ENCODE data around the gene DCUN1D3.
A peak's percentile ranks its signal among the peaks of the same experiment; 100 is the strongest.

DCUN1D3 gene

DNA sequence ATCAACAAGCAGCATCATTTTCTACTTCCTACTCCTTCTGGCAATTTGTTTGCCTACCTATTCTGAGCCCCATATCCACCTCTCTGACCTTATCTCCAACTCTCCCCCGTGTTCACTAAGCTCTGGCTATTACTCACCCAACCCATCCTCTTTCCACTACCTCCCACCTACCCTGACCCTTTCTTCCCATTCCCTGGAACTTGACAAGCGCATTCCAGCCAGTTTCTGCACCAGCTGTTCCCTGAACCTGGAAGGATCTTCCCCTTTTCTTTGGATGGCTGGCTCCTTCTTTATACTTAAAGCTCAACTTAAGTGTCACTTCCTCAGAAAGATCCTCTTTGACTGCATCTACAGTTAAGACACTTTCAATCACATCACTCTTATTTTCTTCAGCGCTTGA is 2.2 kb downstream of the DCUN1D3 start:
- H3K4me3 ChIP-seq (ENCODE audit: low read depth, low read length): peak overlapping the region; percentile 96
- no peak for DNase-seq (ENCODE audit: low read depth)

DNA sequence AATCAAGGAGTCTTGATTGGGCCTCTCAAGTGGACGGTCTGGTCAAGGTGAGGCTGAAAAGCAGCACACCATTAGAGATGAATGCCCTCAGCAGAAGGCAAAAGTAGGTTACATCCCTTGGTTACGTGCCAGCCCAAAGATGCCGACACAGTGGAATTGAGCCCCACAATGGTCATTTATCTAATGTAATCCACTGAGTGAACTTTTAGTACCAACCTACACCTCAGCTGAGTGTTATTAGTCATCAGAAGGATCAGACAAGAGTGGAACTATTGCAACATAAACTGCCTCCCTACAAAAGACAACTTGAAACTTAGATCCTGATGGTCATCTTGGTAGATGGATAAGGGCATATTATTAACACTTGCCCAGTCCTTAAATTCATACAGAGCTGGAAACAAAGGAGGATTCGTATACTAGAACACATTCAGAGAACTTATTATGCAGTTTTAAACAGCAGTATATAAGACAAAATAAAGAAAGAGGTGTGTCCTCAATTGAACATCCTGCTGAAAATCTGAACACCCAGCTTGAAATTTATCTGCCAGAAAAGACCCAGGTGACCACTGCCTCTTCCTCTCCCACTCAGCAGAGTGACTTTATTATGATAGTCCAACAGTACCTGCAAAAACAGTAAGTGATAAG is 2.8 kb downstream of the DCUN1D3 start:
- H3K4me3 ChIP-seq (ENCODE audit: low read depth, low read length): peak overlapping the region; percentile 96
- DNase-seq (ENCODE audit: low read depth): peak; percentile 47

DNA sequence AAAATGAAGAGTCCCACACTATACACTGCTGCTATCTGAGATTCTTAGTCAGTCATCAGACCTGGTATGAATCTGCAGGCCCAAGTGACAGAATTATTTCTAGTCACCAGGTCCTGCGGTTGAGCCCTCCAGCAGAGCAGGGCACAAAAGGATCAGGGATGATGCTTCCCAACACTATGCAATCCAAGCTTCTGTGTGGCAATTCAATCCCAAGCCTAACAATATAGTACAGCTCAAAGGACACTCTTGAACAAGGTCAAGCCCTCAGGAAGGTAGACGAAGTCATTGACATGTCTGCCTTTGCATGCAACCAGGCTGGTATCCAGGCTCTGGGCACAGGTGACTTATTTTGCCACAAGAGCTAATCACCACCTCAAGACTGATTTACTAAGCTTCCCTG is 5.8 kb downstream of the DCUN1D3 start:
- H3K4me3 ChIP-seq (ENCODE audit: low read depth, low read length): no peak overlapping the region
- no peak for DNase-seq (ENCODE audit: low read depth)

DNA sequence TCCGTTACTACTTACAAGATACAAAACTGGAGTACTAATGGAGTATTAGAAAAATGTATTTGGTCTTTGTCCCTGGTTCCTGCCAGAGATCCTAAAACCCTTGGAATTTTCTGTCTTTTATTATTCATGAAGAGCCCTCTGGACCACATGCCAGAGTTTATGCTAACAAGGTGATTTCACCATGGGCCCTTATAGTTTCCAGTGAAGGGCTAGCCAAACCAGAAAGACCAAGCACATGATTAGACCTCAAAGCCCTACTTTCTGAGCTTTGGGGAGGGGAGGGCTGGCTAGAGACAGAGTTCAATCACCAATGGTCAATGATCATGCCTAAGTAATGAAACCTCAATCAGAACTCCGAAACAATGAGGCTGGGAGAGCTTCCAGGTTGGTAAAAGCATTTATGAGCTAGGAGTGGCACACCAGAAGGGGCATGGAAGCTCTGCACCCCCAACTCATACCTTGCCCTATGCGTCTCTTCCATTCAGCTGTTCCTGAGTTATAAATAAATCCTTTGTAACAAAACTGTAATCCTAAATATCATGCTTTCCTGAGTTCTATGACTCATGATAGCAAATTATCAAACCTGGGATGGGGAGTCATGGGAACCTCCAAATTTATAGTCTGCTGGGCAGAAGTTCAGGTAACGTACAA is 10.4 kb downstream of the DCUN1D3 start:
- H3K4me3 ChIP-seq (ENCODE audit: low read depth, low read length): no peak overlapping the region
- no peak for DNase-seq (ENCODE audit: low read depth)

DNA sequence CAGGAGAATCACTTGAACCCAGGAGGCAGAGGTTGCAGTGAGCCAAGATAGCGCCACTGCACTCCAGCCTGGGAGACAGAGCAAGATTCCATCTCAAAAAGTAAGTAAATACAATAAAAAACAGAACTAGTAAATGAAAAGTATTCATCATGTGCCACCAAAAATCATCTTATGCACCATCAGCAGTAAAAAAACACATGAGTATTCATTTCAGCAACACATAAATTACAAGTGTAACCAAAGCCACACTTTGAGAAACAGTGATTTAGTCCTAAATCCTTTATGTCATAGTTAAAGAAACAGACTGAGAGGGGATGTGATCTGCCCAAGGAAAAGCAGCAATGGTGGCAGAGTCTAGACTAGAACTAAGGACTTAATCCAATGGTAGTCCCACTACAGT is 13.0 kb downstream of the DCUN1D3 start:
- no peak for DNase-seq (ENCODE audit: low read depth)
- H3K4me3 ChIP-seq (ENCODE audit: low read depth, low read length): no peak overlapping the region

DNA sequence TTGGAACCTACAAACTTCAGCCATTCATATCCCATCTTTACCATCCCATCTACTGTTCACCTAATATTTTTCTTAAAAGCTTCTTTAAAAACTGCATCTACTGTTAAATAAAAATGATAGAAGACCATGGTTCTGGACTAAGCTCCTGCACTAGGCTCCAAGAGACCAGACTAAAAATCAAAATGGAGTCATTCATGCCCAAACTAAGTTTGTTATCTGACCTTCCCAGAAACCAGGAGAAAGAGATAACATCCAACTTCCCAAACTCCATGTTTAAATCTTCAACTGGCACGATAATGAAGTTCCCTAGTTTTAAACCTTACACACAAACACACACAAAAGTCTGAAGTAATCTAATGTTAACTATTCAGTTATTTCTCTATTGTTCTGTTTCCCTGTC is 13.8 kb downstream of the DCUN1D3 start:
- no peak overlapping the region for H3K4me3 ChIP-seq (ENCODE audit: low read depth, low read length)
- DNase-seq (ENCODE audit: low read depth): no peak

DNA sequence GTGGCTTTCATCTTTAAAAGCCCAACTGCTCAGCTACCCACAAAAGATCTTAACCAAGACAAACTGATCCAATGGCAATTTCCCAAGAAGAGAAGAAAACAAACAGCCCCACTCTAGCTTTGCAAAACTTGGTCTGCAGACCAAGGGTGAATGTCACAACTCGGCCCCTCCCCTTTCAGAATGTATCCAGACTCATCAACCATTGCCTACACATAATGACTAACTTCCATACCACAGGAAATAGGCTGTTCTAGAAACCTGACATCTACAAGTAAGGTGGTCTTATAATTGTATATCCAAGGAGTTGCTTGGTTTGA is 16.0 kb downstream of the DCUN1D3 start:
- no peak overlapping the region for H3K4me3 ChIP-seq (ENCODE audit: low read depth, low read length)
- DNase-seq (ENCODE audit: low read depth): peak; percentile 80

DNA sequence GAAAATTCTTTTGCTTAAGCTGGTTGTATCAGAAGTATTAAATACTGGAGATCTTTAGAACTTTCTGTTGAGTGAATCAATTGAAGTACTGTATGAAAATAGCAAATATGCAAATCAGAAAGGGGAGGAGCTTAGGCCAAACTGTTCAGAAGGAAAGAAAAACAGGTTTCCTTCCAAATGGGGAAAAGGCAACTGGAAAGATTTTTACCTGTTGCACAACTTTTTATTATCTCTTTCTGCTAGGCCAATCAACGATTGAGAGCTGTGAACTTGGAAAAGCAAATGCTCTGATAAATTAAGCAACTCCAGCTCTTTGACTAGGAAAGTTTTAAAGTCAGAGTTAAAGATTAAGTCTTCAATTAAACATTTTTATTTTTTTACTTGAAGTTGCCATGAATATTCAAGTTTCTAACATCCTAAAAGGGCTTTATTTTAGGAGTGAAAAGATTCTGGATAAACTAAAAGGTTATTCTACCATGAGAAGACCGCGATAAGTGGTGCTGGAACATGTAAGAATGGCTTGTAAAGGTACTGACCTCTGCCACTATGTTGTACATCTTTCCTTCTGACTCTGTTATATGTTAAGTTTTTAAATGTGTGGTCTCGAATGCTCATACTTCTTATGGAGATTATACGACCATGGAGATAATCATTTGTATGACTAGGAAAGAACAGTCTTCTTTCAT is 16.5 kb downstream of the DCUN1D3 start:
- DNase-seq (ENCODE audit: low read depth): no peak

DNA sequence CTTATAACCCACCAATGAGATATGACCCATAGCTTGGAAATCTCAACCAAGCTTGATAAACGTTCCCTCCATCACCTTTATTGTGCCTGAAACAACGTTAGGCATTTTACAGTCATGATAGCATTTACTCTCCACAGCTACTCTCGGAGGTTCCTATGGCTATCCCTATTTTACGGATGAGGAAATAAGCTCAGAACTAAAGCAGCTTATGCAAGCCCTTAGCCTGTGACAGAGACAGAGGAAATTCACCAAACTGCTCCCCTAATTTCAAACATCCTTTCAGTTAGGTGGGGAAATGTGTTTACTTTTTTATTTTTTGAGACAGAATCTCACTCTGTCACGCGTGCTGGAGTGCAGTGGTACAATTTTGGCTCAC is 18.7 kb downstream of the DCUN1D3 start:
- no peak for DNase-seq (ENCODE audit: low read depth)
- no peak overlapping the region for H3K4me3 ChIP-seq (ENCODE audit: low read depth, low read length)

More for the DNA sequence above, 16.5 kb downstream of the DCUN1D3 start:
- H3K4me3 ChIP-seq (ENCODE audit: low read depth, low read length): no peak overlapping the region

DNA sequence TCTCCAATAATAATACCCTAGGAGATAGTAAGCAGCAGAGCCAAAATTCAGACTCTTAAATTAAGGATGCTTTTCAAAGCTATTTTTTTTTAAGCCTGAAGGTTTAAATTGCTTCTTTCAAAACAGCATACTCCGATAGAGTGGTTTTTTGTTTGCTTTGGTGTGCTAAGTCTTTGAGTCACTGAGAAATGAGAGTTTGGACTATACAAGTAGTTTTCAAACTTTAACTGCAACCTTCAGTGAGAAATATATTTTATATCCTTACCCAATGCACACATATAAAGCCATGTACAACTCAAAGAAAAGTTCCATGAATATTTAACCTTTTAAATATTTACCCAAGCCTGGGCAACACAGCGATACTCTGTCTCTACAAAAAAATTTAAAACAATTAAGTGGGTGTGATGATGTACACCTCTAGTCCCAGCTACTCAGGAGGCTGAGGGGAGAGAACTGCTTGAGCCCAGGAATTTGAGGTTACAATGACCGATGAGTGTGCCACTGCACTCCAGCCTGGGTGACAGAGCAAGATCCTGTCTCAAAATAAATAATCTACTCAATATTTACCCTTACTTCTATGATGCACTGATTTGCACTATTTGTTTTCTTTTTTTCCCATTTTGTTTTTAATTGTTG is 19.2 kb downstream of the DCUN1D3 start:
- H3K4me3 ChIP-seq (ENCODE audit: low read depth, low read length): no peak overlapping the region
- DNase-seq (ENCODE audit: low read depth): no peak

DNA sequence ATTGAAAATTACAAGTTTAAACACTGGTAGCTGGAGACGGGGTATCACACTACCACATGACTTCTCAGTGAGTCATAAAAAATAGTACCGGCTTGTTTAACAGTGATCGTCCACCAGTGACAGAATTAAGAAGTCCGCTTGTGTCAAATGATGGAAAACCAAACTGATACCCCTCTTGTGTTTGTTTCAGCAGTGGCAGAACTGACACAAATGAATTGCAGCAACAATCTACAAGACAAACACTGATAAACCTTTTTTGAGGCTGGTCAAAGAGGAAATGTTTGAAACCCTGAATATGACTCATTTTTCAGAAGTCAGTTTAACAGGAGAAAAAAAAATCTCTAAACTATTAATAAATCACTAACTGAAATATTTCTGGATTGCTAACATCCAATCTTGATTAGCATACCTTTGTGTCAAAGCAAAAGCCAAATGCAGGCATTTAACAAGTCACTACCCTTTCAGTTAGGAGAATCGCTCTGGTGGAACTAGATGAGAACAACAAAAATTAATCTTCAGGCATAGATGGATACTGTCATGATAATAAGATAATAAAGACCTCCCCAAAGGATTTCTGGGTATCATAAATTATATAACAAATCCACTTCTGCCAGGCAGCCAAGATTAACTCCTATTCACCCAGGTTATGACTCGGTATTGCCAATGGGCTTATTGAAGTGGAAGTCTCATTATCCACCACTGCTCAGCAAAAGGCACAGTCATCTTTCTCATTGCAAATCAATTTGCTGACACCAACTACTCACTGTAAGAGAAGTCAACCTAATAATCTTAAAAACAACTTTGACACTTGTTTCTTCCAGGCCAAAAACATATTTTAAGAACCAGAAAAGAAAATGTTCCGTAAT is 20.8 kb downstream of the DCUN1D3 start:
- H3K4me3 ChIP-seq (ENCODE audit: low read depth, low read length): no peak overlapping the region
- DNase-seq (ENCODE audit: low read depth): no peak

DNA sequence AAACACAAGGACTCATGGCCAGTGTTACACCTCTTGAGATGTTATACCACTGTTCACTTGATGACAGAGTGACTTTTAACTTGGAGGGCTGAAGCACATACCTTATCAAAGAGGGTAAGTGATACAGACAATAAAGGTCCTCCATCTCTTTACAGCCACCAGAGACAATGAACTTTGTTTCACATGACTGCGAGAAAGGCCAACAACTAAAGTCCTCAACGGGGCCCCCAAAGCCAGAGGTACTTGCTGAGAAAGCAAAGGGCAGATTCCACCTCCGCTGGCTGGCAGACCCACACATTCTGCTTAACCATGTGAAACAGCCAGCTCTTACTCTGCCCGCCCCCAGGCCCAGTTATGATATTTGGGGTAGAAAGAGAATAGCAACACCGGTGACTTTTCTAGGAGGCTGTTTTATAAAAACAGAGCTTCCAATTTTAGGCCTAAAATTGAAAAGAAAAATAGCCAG is 21.4 kb downstream of the DCUN1D3 start:
- H3K4me3 ChIP-seq (ENCODE audit: low read depth, low read length): no peak overlapping the region
- no peak for DNase-seq (ENCODE audit: low read depth)

DNA sequence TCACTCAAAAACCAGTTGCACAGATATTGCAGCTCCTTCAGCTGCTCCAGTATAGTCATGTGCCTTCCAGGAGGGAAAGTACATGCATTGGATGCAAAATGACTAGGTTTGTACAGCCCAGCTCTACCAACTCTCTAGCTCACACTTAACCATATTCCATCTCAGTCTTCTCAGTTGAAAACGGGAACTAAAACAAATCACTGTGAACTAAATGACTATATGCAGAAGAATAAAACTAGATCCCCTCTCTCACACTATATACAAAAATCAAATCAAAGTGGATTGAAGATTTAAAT is 24.9 kb downstream of the DCUN1D3 start:
- H3K4me3 ChIP-seq (ENCODE audit: low read depth, low read length): no peak overlapping the region
- DNase-seq (ENCODE audit: low read depth): no peak

DNA sequence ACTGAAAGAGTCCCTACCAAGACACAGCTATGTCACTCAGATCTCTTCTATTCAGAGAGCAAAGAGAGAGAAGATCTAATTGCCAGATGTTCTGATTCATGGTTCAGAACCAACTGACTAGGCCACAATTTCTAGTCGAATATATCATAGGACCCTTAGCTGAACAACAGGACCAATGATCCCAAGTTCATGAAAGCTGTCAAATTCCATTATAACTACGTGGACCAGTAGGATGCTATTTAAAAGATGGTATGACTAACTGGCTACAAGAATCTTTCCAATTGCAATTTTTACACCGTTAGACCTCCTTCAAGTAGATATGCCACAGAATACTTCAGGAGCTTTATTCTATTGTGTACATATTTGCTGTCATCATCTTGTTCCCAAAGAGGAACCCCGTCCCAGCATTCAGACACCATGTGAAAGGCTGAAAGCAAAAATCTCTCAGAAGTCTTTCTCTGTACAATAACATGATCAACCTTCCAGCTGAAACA is 26.0 kb downstream of the DCUN1D3 start:
- H3K4me3 ChIP-seq (ENCODE audit: low read depth, low read length): no peak overlapping the region
- DNase-seq (ENCODE audit: low read depth): no peak

DNA sequence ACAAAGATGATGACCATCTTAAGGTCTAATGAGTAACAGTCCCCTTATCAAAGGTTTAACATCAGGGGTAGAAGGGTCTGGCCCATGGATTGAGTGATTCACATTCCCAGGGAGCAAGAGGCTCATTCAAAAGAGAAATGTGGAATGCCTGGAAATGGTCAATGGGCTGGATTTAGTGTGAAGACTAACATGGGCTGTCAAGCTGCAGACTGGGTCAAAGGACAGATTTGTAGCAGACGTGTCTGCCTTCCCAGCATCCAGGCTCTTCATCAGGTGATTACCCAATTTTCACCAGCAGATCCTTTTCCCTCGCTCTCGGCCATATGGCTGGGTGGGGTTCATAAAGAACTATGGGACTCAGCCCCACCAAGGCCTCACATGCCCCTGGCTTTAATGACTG is 26.8 kb downstream of the DCUN1D3 start:
- DNase-seq (ENCODE audit: low read depth): no peak
- no peak overlapping the region for H3K4me3 ChIP-seq (ENCODE audit: low read depth, low read length)

DNA sequence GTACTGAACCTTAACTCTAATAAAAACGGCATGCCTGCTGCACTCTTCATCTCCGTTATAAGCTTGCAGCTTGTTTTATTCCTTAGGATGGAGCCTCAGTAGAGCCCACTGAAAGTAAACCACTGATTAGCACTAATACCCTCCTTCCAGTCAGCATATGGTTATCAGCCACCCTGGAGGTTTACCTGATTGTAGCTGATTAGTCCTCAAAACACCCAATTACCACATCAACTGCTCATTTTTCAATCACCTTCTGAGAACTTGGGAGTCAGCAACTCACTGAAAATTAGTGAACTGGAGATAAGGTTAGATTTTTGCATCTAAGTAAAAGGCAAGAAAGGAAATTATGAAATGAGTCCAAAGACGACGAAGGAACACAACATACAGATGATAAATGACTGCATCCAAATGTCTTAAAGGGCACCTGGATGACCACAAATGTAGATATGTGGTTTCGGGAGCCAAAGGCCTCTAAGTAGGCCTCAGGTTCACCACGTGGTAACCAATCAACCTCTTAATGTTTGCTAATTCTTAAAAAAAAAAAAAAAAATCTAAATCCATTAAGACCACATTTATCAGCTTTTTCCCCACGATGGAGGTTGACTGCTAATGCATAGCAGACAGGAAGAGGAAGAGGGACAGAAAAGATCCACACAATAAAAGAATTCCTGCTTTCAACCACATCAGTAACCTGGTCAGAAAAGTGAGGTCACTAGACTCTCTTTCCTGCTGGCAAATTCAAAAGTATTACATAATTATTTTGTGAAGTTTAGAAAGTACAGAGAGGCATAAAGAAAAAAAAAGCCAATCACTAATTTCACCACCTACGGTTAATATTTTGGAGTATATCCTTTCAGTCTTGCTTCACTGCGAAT is 28.0 kb downstream of the DCUN1D3 start:
- no peak for DNase-seq (ENCODE audit: low read depth)
- no peak overlapping the region for H3K4me3 ChIP-seq (ENCODE audit: low read depth, low read length)

DNA sequence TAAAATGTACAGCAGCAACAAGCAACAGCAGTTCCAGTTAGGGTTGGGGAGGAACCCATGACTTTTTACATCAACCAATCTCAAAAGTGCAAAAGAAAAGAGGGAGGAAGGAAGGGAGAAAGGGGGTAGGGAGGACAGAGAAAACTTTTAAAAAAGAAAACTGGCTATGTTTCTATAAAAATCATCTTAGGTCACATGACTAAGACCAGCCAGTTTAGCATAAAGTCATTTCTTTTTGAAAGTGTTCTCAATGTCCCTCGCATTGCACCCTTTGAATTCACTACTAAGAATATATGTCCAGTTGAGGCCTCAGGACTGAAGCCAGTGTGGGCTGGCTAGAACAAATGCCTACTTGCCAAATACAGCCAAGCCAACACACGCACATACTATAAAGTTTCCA is 28.9 kb downstream of the DCUN1D3 start:
- no peak overlapping the region for H3K4me3 ChIP-seq (ENCODE audit: low read depth, low read length)
- DNase-seq (ENCODE audit: low read depth): no peak

DNA sequence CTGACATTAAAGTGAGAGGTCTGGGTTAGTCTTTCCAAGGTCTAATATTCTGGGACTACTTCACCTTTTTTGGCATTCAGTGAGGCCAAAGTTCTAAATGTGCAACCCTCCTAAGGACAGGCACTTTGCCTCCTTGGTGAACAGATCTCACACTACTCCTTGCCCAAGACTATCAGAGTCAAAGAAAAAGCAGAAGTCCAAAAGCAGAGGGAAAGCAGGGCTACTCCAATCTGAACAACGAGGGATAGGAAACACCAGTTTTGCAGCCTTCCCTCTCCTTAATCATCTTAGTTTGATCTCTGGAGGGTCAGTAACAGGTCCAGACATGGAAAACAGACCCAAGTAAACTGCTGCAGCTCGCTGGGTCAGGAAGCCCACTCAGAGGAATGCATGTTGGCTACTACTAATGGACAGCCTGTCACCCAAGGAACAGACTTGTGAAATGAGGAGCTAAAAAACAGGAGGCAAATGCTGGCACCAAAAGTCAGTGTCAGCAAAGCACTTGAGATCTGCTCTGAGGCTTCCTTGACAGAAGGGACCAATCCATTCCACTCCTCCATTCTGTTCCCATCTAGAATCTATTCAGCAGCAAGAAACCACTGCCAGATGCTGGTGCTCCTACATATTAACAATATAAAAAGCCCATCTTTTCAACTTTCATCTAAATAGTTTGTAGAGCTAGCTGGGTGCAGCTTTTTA is 29.9 kb downstream of the DCUN1D3 start:
- no peak for DNase-seq (ENCODE audit: low read depth)
- H3K4me3 ChIP-seq (ENCODE audit: low read depth, low read length): no peak overlapping the region
